Large intestine (tissue), 3 donors: ENCODE measurements around the gene TIGD3. TPM values are rescaled to one million over a fixed set of nuclear protein-coding genes. Genes with fewer than 3 reads are reported as not detected.

ENCODE experiments used
- DNase-seq, 2 donors: peaks; one replicate each; pipeline versions ENCODE4 v3.0.0 to v3.0.0-alpha.2; 2013
- H3K27ac ChIP-seq: one replicate; pipeline ENCODE4 v1.5.1; 2013; ENCODE audit warnings: low read length
- H3K27me3 ChIP-seq: 2 replicates; pipeline ENCODE4 v1.6.1; 2013; ENCODE audit warnings: low read length; ENCODE audit not compliant: control insufficient read depth, insufficient read depth
- H3K36me3 ChIP-seq: 2 replicates; pipeline ENCODE4 v1.6.1; 2013; ENCODE audit warnings: low read length; ENCODE audit not compliant: control insufficient read depth, insufficient read depth
- H3K4me1 ChIP-seq: one replicate; pipeline ENCODE4 v1.6.1; 2013; ENCODE audit warnings: low read length; ENCODE audit not compliant: control insufficient read depth, insufficient read depth
- H3K4me3 ChIP-seq: one replicate; pipeline ENCODE4 v1.5.1; 2013; ENCODE audit warnings: low read length
- H3K9me3 ChIP-seq: one replicate; pipeline ENCODE4 v1.6.1; 2013; ENCODE audit warnings: mild to moderate bottlenecking, low read depth, low read length, moderate library complexity; ENCODE audit not compliant: control insufficient read depth
- WGBS: methylation state at CpG from one replicate; pipeline ENCODE4 v1.1.5; 2013; ENCODE audit warnings: low lambda C conversion rate; ENCODE audit not compliant: insufficient coverage; 5-methylcytosine and 5-hydroxymethylcytosine counted together
- polyA plus RNA-seq: library from polyadenylated mRNA; unstranded; fragments of 120-200 nt; gene quantifications from one replicate; pipeline ENCODE4 v1.2.1, GENCODE V29; 2013

TIGD3 gene
- polyA plus RNA-seq, 1 donor: 2.1 TPM

DNA sequence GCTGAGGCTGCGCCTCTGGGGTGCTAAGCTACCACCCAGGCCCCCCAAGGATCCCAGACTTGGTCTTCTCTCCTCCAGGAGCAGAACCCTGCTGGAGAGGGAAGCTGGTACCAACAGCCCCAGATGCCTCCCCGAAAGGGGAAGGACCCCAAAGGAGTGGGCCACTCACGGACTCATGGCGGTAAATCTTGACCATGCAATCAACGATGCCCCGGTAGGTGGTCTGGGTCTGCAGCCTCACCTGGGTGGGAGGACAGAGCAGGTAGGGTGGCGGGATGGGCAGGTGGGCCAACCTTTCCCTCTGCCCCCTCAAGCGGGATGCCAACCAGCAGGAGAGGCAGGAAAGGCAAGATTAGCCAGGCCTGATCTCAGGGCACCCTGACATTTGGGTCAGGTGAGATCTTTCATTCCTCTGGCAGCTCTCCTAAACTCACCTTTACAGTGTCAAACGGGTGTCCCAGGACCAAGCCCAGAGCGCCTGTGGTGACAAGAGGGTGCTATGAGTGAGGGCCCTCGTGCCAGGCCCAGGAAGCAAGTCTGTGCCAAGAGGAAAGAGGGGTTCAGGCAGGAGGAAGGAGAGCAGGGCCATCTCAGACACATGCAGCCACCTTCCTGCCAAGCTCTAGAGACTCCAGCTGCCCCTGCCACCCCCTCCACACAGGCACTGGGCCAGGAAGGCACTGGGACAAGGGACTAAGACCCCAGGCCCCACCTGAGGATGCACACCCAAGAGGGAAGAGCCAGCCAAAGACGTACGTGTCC, 25.3 kb downstream of the TIGD3 start:
- H3K36me3 ChIP-seq: peaks cover 11% of the 10 kb centered on the region
- no peak for DNase-seq
- H3K27me3 ChIP-seq: no peaks in the 10 kb centered on the region
- WGBS: no CpG with 5 or more reads among the region's 13 CpGs
- peaks cover 4% of the 10 kb centered on the region for H3K9me3 ChIP-seq
- H3K4me3 ChIP-seq: peak overlapping the region; percentile 1
- peak overlapping the region; percentile 98 for H3K27ac ChIP-seq
- peaks cover 86% of the 10 kb centered on the region for H3K4me1 ChIP-seq

DNA sequence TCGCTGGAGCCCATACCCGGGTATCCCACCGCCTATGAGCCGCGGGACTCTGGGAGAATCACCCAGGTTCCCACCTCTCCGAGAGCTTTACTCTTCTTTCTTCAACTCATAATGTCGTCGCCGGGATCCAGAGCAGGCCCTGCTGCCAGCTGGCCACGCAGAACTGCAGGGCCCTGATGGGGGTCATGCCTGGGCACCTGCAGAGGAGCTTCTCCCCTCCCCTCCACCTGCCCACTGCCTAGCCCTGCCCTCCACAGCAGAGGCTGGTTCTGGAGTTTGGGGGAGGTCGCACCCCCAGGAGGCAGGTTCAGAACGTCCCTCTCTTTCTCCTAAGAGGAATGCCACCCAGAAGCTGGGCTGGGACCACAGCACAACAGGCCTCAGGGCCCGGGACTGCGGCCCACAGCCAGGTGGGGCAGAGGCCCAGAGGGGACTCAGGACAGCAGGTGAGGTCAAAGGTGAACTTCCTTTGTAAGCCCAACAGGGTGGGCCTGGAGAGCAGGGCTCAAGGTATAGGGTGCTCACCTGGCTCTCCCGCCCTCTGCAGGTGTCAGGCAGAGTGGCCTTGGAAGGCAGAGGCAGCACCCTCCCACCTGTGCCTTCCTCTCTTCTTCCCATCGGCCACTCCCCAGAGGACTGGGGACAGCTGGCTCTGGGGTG, 26.0 kb downstream of the TIGD3 start:
- H3K27ac ChIP-seq: peak overlapping the region; percentile 98
- WGBS: no CpG with 5 or more reads among the region's 16 CpGs
- H3K36me3 ChIP-seq: peaks cover 9% of the 10 kb centered on the region
- peak; percentile 57 to 79 for DNase-seq
- peaks cover 87% of the 10 kb centered on the region for H3K4me1 ChIP-seq
- no peaks in the 10 kb centered on the region for H3K27me3 ChIP-seq
- peak overlapping the region; percentile 41 for H3K4me3 ChIP-seq
- no peaks in the 10 kb centered on the region for H3K9me3 ChIP-seq

DNA sequence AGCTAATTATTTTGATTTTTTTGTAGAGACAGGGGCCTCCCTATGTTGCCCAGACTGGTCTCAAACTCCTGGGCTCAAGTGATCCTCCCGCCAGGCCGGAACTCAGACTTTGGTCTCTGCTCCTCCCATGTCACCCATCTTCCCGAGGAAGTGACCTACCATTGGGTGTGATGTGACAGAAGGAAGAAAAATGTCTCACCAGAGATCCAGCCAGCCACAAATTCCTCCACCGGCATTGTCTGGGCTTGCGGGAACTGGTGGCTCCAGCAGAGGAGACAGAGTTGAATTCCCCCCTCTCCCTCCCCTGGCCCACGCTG, 27.1 kb downstream of the TIGD3 start:
- WGBS: no CpG with 5 or more reads among the region's 6 CpGs
- DNase-seq: peak in 1 of 2 donors; percentile 79
- no peaks in the 10 kb centered on the region for H3K9me3 ChIP-seq
- H3K27ac ChIP-seq: peak overlapping the region; percentile 98
- peaks cover 90% of the 10 kb centered on the region for H3K4me1 ChIP-seq
- H3K36me3 ChIP-seq: peaks cover 2% of the 10 kb centered on the region
- H3K4me3 ChIP-seq: peak overlapping the region; percentile 41
- H3K27me3 ChIP-seq: no peaks in the 10 kb centered on the region

DNA sequence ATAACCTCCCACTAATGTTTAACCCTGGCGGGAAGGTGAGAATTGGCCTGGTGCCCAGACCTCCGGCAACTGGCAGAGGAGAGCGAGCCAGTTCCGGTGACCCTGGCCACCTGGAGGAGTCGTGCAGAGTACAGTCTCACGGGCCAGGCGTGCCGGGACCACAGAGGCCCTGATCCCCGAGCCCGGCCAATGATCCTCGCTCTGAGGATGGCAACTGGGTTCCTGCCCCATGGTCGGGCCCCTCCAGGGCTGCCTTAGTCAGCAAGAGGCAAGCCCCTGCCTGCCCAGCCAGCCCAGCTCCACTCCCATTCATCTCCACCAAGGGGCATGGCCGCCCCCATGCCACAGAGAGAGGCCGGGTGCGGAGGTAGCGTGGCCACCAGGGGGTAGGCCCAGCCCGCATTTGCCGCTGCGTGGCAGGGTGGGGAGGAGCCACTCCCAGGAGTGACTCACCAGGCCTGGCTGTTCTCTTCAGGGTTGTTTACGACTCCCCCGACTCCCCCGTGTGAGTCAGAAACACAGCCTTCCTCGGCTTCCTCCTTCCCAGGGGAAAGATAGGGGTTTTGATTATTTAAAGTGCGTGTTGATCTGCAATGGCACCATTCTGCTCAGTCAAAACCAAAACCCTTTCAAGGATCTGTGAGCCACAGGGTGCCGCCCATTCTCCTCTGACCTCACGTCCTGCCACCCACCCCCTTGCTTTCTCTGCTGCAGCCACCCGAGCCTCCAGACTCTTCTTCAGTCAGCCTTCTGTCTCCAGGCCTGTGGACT, 27.7 kb downstream of the TIGD3 start, which contains the start of gene SLC25A45:
Gene SLC25A45 (minus strand): TSS at position 614 of the 771 bp plus-strand sequence. CDS start 695 bp downstream, outside the sequence.
- H3K4me1 ChIP-seq: peaks cover 85% of the 10 kb centered on the region
- peak; percentile 95 to 97 for DNase-seq
- no peaks in the 10 kb centered on the region for H3K9me3 ChIP-seq
- no peaks in the 10 kb centered on the region for H3K27me3 ChIP-seq
- peaks cover 2% of the 10 kb centered on the region for H3K36me3 ChIP-seq
- H3K27ac ChIP-seq: peak within 1 kb of the TSS; percentile 98
- peak within 1 kb of the TSS; percentile 41 for H3K4me3 ChIP-seq
- WGBS: no CpG with 5 or more reads among the region's 27 CpGs

DNA sequence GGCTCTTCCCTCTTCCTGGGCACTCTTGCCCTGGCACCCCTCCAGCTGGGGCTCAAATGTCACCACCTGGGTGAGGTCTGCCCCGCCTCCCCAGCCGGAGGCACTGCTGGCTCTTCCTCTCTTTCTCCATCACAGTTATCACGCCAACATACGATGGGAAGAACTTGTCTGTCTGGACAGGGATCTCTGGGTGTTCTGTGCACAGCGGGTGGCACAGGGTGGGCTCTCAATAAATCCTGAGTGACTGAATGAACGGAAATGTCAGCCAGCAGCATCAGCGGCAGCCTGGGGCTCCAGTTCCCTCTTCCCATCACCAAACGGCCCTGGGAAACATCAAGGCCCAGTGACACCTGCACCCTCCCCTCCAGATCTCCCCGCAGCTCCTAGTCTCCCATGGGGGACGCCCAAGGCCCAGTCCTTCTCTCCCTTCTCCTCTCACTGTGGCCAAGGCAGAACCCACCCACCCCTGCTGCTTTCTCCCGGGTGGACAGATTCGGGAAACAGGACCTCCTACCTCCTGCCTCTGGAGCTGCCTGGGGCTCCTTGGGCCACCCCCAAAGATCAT, 28.3 kb downstream of the TIGD3 start:
- no peak for DNase-seq
- H3K9me3 ChIP-seq: no peaks in the 10 kb centered on the region
- peaks cover 78% of the 10 kb centered on the region for H3K4me1 ChIP-seq
- no peaks in the 10 kb centered on the region for H3K27me3 ChIP-seq
- peak overlapping the region; percentile 41 for H3K4me3 ChIP-seq
- peak overlapping the region; percentile 98 for H3K27ac ChIP-seq
- peaks cover 2% of the 10 kb centered on the region for H3K36me3 ChIP-seq
- no CpG with 5 or more reads among the region's 12 CpGs for WGBS

DNA sequence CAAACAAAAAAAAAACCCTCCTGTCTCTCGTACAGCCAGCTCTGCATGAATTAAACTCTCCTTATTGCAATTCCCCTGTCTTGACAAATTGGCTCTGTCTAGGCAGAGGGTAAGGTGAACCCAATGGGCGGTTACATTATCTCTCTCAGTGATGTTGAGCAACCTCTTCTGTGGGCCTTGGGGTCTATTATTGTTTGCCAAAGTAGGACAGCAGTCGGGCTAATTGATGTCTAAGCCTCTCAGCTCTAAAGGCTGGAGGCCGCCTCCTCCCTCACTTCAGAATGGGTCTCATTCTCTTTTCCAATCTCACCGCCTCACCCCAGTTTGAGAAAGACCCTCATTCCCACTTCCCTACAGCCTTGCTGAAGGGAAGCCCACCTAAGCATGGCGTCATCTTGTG, 29.2 kb downstream of the TIGD3 start:
- no peaks in the 10 kb centered on the region for H3K27me3 ChIP-seq
- DNase-seq: no peak
- H3K27ac ChIP-seq: peak overlapping the region; percentile 98
- peaks cover 78% of the 10 kb centered on the region for H3K4me1 ChIP-seq
- no CpG with 5 or more reads among the region's 6 CpGs for WGBS
- H3K4me3 ChIP-seq: no peak overlapping the region
- no peaks in the 10 kb centered on the region for H3K9me3 ChIP-seq
- peaks cover 2% of the 10 kb centered on the region for H3K36me3 ChIP-seq

DNA sequence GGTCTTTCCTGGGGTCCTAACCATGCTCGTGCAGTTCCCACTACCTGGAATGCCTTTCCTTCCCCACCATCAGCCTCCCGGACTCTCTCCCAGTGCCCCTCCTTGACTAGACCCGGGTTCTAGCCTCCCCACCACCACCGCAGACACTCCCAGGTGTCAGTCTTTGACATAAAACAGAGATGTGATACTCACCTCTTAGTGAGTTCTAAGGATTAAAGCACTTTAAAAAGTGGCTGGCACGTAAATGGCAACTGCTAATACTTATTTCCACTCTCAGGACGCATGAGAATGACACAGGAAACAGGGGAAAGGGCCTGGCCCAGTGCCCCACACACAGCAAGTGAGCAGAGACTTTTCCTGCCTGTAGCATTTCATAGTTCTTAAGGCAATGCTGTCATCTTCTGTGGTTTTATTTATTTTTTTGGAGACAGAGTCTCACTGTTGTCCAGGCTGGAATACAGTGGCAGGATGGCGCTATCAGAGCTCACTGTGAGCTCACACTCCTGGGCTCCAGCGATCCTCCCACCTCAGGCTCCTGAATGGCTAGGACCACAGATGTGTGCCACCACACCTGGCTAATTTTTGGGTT, 29.8 kb downstream of the TIGD3 start:
- WGBS: no CpG with 5 or more reads among the region's 8 CpGs
- peaks cover 75% of the 10 kb centered on the region for H3K4me1 ChIP-seq
- H3K4me3 ChIP-seq: no peak overlapping the region
- peaks cover 2% of the 10 kb centered on the region for H3K36me3 ChIP-seq
- no peak for DNase-seq
- no peaks in the 10 kb centered on the region for H3K9me3 ChIP-seq
- no peaks in the 10 kb centered on the region for H3K27me3 ChIP-seq
- H3K27ac ChIP-seq: peak overlapping the region; percentile 98

DNA sequence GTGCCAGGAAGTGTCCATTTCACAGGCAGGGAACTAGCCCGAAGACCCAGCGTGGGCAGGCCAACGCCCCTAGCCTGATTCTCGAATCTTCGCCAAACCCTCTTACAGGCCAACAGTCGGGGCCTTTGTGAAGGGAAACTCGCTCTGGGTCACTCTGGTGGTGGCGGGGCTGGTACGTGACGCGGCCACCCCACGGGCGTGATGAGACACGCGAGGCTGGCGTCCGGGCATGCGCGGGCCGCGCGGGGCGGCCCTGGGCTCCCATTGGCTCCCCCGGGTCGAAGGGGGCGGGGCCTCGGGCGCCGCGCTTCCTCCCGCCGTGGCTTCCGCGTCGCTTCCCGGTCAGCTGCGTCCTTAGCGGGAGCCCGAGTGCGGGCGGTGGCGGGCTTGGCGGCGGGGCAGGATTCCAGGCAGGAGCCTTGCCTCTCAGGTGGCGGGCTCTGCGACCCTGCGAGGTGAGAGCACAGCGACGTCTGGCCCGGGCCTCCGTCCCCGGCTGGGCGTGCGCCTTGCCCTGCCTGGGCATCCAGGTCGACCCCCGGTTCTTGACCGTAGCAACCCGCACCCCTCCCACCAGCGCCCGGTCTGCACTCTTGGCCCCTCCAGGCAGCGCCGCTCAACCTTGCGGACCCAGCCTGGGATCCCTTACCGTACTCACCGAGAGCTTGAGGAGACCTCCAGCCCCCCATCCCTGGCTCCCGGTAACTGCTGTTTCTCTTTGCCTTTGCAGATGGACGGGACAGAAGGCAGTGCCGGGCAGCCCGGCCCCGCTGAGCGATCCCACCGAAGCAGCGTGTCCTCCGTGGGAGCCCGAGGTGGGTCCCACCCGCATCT, 32.0 kb downstream of the TIGD3 start, which contains the start of gene FRMD8:
Gene FRMD8 (plus strand): TSS at position 331 of the 834 bp plus-strand sequence. CDS start 400 bp downstream, at position 731.
- H3K36me3 ChIP-seq: peaks cover 16% of the 10 kb centered on the region
- H3K27ac ChIP-seq: peak within 1 kb of the TSS; percentile 87
- H3K9me3 ChIP-seq: no peaks in the 10 kb centered on the region
- no CpG with 5 or more reads among the region's 76 CpGs for WGBS
- no peaks in the 10 kb centered on the region for H3K27me3 ChIP-seq
- peak within 1 kb of the TSS; percentile 97 for H3K4me3 ChIP-seq
- DNase-seq: peak; percentile 90 to 92
- peaks cover 57% of the 10 kb centered on the region for H3K4me1 ChIP-seq

DNA sequence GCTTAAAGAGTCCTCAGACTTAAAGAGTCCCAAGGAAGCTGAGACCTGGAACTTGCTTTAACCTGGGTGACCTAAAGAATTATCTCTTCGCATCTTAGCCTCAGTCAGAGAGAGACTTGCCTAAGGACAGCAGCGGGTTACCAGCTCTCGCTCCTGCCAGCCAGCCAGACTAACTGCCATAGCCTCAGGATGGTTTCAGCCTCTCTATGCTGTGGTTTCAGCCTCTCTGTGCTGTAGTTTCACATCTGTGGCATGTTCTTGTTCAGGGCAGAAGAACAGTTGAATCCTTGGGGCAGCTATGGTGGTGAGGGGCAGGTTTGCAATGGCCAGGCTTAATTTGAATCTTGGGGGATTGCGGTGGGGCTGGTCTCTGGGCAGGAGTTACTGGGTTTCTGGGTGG, 34.2 kb downstream of the TIGD3 start:
- no peak overlapping the region for H3K27ac ChIP-seq

More for the DNA sequence above, 34.2 kb downstream of the TIGD3 start:
- H3K4me3 ChIP-seq: no peak overlapping the region
- H3K36me3 ChIP-seq: peaks cover 37% of the 10 kb centered on the region
- peaks cover 39% of the 10 kb centered on the region for H3K4me1 ChIP-seq
- no CpG with 5 or more reads among the region's 4 CpGs for WGBS
- H3K27me3 ChIP-seq: no peaks in the 10 kb centered on the region
- DNase-seq: no peak
- no peaks in the 10 kb centered on the region for H3K9me3 ChIP-seq
